CD4-positive, alpha-beta T cell (primary cell): ENCODE results near the gene ABR. TPM values are rescaled to one million over a fixed set of nuclear protein-coding genes. Genes with fewer than 3 reads are reported as not detected.
"Not testable (repeated sequence)": the region's sequence is repeated elsewhere in the genome, so short reads cannot be mapped to it uniquely, and the experiment has no call there.

Experiments used
- ATAC-seq: fragments of 200-7000 bp; cut with Tn5 transposase; one replicate; pipeline ENCODE4 v1.10.0; 2022; ENCODE audit warnings: mild to moderate bottlenecking; ENCODE audit not compliant: poor library complexity
- CTCF ChIA-PET: fragments of 350-600 bp; sonication (Branson Sonifier 250); formaldehyde crosslinking; loops from one replicate; lab custom pipeline; 2021; ENCODE audit warnings: antibody characterized with exemption, inconsistent platforms; lab: Charles Lee
- POLR2A ChIA-PET: fragments of 350-600 bp; sonication (Branson Sonifier 250); formaldehyde crosslinking; loops from one replicate; lab custom pipeline; 2021; ENCODE audit warnings: antibody characterized with exemption, inconsistent platforms; lab: Charles Lee
- DNase-seq, 14 experiments: peaks; one replicate each; pipeline ENCODE4 v3.0.0-alpha.2; 2013 to 2020; ENCODE audit warnings: mixed read lengths in 2 of 14
- H3K27ac ChIP-seq, 2 donors: one replicate each; pipeline versions ENCODE4 v1.5.1 to v1.7.0; 2013; ENCODE audit warnings: low read length in 2 of 2, low read depth in 1 of 2, mild to moderate bottlenecking in 1 of 2
- H3K27me3 ChIP-seq, 2 experiments: 1 replicate in 1 of 2; 2 replicates in 1 of 2; pipeline versions ENCODE4 v1.6.1 to v1.7.0; 2013; ENCODE audit warnings: low read length in 2 of 2, control low read depth in 1 of 2, mild to moderate bottlenecking in 1 of 2, moderate library complexity in 1 of 2; ENCODE audit not compliant: insufficient read depth in 2 of 2, control insufficient read depth in 1 of 2
- H3K36me3 ChIP-seq: one replicate; pipeline ENCODE4 v1.6.1; 2013; ENCODE audit warnings: low read length, control low read depth; ENCODE audit not compliant: insufficient read depth
- H3K4me1 ChIP-seq: one replicate; pipeline ENCODE4 v1.6.1; 2013; ENCODE audit warnings: low read length, control low read depth; ENCODE audit not compliant: insufficient read depth
- H3K4me3 ChIP-seq: one replicate; pipeline ENCODE4 v1.5.1; 2013; ENCODE audit warnings: mild to moderate bottlenecking, low read length, moderate library complexity
- H3K9me3 ChIP-seq, 2 experiments: 1 replicate in 1 of 2; 2 replicates in 1 of 2; pipeline versions ENCODE4 v1.6.1 to v1.7.0; 2013; ENCODE audit warnings: low read length in 2 of 2, mild to moderate bottlenecking in 2 of 2, control low read depth in 1 of 2, moderate library complexity in 1 of 2; ENCODE audit not compliant: control insufficient read depth in 1 of 2, insufficient read depth in 1 of 2
- H3K27ac Mint-ChIP-seq: one replicate; pipeline ENCODE4 v1.8.0; 2020; ENCODE audit warnings: mixed read lengths
- H3K27me3 Mint-ChIP-seq: one replicate; pipeline ENCODE4 v1.8.0; 2021; ENCODE audit warnings: mixed read lengths
- H3K36me3 Mint-ChIP-seq: one replicate; pipeline ENCODE4 v1.8.0; 2021; ENCODE audit warnings: low read depth, mixed read lengths
- H3K4me1 Mint-ChIP-seq: one replicate; pipeline ENCODE4 v1.8.0; 2021; ENCODE audit warnings: low read depth, mixed read lengths
- H3K4me3 Mint-ChIP-seq: one replicate; pipeline ENCODE4 v1.8.0; 2020; ENCODE audit warnings: mild to moderate bottlenecking, mixed read lengths
- H3K9me3 Mint-ChIP-seq: one replicate; pipeline ENCODE4 v1.8.0; 2020; ENCODE audit warnings: mixed read lengths
- intact Hi-C, 2 experiments: fragments of 100-400 bp; cut with DNase I in 1 of 2; cut with micrococcal nuclease in 1 of 2; formaldehyde crosslinking; loops; one replicate each; pipeline versions ENCODE4 v1.15.1 to v1.9.0; 2023 to 2025; cut with DNase I, micrococcal nuclease
- total RNA-seq, 174 experiments: library from RNA in 2 of 174; stranded (reverse) in 2 of 174; gene quantifications; one replicate each; pipeline ENCODE4 v1.2.3 and lab custom pipeline; 2021 to 2026
- TF ChIP-seq, protein P1 (sequence below): fragments of 200-600 bp; IDR thresholded peaks from one replicate; pipeline ENCODE4 v1.8.0; 2022; ENCODE audit warnings: antibody characterized with exemption, mild to moderate bottlenecking

ABR gene
- total RNA-seq, 2 experiments from 2014 or later, result 72.4 to 74.8 TPM

DNA sequence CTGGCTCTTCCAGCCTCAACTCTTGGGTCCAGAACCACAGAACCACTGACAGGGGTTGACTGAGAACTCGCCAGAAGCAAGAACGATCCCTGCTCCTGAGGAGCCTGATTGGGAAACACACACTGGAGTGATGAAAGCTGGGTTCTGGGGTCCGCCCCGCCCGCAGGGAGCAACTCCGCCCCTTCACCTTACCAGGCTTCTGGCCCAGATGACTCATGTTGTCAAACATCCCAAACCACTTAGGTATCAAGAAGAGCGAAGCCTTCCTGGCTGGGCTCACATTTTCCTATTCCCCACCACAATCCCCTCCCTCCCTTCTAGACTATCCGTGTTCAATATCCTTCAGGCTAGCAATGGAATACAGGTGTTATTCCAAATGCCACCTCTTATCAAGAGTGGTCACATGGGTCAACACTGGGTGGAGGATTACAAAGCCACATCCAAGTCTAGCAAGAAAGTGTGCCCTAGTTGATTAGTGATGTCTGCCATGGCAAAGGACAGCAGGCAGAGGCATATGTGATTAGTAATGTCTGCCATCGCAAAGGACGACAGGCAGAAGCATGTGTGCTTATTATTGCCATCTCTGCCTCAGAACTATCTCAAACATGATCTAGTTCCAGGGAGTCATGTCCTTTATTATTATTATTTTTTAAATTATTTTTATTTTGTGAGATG is 112.4 kb downstream of the ABR start:
- H3K27ac Mint-ChIP-seq, result no peak overlapping the region
- Histone ChIP-seq H3K4me1 (no peaks in the 10 kb centered on the region), H3K27me3 (no peaks in the 10 kb centered on the region), H3K9me3 (peaks cover 0 to 23% of the 10 kb centered on the region in 2 experiments), H3K36me3 (peaks cover 76% of the 10 kb centered on the region), H3K27ac (no peak overlapping the region), H3K4me3 (no peak overlapping the region)
- no peak for ATAC-seq
- TF ChIP-seq, protein P1, sequence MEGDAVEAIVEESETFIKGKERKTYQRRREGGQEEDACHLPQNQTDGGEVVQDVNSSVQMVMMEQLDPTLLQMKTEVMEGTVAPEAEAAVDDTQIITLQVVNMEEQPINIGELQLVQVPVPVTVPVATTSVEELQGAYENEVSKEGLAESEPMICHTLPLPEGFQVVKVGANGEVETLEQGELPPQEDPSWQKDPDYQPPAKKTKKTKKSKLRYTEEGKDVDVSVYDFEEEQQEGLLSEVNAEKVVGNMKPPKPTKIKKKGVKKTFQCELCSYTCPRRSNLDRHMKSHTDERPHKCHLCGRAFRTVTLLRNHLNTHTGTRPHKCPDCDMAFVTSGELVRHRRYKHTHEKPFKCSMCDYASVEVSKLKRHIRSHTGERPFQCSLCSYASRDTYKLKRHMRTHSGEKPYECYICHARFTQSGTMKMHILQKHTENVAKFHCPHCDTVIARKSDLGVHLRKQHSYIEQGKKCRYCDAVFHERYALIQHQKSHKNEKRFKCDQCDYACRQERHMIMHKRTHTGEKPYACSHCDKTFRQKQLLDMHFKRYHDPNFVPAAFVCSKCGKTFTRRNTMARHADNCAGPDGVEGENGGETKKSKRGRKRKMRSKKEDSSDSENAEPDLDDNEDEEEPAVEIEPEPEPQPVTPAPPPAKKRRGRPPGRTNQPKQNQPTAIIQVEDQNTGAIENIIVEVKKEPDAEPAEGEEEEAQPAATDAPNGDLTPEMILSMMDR, result no peak
- intact Hi-C loops, result no loop called here
- no peaks in the 10 kb centered on the region for H3K9me3 Mint-ChIP-seq
- ChIA-PET POLR2A (no interaction called here), CTCF (interaction anchor here (0.6 kb wide), 1 partner anchor 18 kb away, joined by 4 read pairs; no protein-coding TSS in a partner anchor)
- no peaks in the 10 kb centered on the region for H3K27me3 Mint-ChIP-seq
- no peak for DNase-seq
- H3K4me3 Mint-ChIP-seq, result no peak overlapping the region
- H3K36me3 Mint-ChIP-seq, result peaks cover 61% of the 10 kb centered on the region
- no peaks in the 10 kb centered on the region for H3K4me1 Mint-ChIP-seq

DNA sequence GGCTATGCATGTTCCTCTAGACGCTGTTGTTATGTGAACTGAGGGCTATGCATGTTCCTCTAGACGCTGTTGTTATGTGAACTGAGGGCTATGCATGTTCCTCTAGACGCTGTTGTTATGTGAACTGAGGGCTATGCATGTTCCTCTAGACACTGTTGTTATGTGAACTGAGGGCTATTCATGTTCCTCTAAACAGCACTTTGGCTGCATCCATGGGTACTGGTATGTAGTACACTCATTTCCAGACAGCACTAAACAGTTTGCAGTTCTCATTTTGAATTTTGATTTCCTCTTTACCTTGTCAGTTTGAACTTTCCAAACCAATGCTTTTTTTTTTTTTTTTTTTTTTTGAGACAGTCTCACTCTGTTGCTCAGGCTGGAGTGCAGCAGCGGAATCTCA is 114.4 kb downstream of the ABR start:
- intact Hi-C loops, H3K27me3 Mint-ChIP-seq, H3K27ac Mint-ChIP-seq, H3K27me3 ChIP-seq, DNase-seq, H3K27ac ChIP-seq, H3K4me3 ChIP-seq, CTCF ChIA-PET, H3K4me1 Mint-ChIP-seq, POLR2A ChIA-PET, H3K9me3 Mint-ChIP-seq, H3K4me3 Mint-ChIP-seq, H3K4me1 ChIP-seq, ATAC-seq: not testable (repeated sequence)
- H3K36me3 Mint-ChIP-seq, result peaks cover 59% of the 10 kb centered on the region
- Histone ChIP-seq H3K36me3 (peaks cover 67% of the 10 kb centered on the region), H3K9me3 (peaks cover 0 to 23% of the 10 kb centered on the region in 2 experiments)

DNA sequence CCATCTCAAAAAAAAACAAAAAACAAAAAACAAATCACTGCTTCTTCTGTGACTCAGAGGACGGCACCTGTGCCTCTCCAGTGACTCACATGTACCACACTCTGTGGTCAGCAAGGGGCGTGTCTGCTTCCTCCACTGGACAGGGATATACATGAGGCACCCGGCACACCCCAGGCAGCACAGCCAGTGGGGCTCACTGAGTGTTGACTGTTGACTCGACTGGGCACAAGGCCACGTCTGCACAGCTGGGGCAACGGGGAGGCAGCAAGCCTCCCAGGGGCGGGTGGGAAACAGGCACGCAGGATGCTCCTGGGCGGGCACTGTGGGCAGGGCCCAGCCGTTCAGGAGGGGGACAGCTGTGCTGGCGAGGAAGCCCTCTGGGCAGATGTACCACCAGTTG is 118.8 kb downstream of the ABR start:
- POLR2A ChIA-PET, result no interaction called here
- Histone ChIP-seq H3K9me3 (peaks cover 0 to 5% of the 10 kb centered on the region in 2 experiments), H3K27ac (no peak overlapping the region), H3K27me3 (no peaks in the 10 kb centered on the region), H3K36me3 (peaks cover 61% of the 10 kb centered on the region), H3K4me3 (no peak overlapping the region), H3K4me1 (no peaks in the 10 kb centered on the region)
- CTCF ChIA-PET, result no interaction called here
- ATAC-seq (no peak), DNase-seq (peak in 4 of 14 experiments; percentile 16 to 44 (median 33))
- Mint-ChIP-seq H3K27ac (no peak overlapping the region), H3K4me3 (no peak overlapping the region), H3K36me3 (peaks cover 58% of the 10 kb centered on the region), H3K9me3 (no peaks in the 10 kb centered on the region), H3K4me1 (no peaks in the 10 kb centered on the region), H3K27me3 (no peaks in the 10 kb centered on the region)
- TF ChIP-seq, protein P1, result no peak
- intact Hi-C loops, result no loop called here
